Bronchial smooth muscle cell (primary cell): ENCODE measurements around the gene GPR139. TPM values are rescaled to one million over a fixed set of nuclear protein-coding genes. Genes with fewer than 3 reads are reported as not detected.

Experiments used
- total RNA-seq: library from RNA; depleted of rRNA; stranded (reverse); fragments of >200 nt; gene quantifications from 2 replicates; pipeline ENCODE4 v1.2.1, GENCODE V29; 2014

The GPR139 gene
- not detected in 2 replicates for total RNA-seq

DNA sequence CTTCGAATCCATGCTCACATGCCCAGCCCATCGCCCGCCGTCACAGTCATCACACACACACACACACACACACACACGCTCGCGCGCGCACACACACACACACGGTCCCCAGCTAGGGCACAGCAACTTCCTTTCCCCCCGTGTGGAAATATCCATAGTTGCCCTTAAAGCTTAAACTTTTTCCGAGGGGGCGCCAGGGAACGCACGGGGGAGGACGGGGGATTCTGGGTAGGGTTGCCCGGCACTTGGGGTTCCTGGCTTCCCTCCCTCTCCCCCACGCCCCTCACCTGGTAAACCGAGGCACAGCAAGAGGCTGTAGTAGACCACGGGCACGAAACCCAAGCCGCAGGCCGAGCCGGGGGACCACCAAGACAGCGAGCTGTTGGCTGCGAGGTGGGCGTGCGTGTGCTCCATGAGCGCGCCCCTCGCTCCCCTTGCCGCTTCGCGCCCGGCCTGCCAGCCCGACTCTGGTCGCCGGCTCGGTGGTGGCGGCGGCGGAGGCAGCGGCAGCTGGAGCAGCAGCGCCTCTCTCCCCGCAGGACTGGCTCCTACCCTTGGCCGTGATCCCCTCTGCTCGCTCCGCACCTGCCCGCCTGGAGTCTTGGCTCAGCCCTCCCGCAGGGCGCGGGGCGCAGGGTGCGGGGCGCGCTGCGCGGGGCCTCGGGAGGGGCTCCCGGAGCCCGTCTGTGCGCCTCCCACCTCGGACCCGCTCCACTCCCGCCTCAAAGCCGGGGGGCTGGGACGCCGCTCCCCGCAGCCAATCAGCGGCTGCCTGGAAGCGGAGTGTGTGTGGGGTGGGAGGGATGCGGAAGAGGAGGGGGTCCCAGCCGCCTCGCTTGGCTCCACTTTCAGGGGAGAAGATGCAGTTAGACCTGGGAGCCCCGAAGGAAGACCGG is at the start of gene GPR139:
TSS of gene GPR139 (minus strand) at position 688 of the 896 bp plus-strand sequence. CDS start at position 414, 274 bp downstream.

Other genes with a start within 250 kb of the GPR139 start
- gene GPRC5B, start 189.0 kb downstream of the GPR139 start, total RNA-seq, result 10.9 and 48.9 TPM in 2 replicates